HepG2 (cell line): ENCODE data around the gene CENPB. TPM values are rescaled to one million over a fixed set of nuclear protein-coding genes. Genes with fewer than 3 reads are reported as not detected.

ENCODE experiments used
- ARID2 ChIP-seq: sonication (generic); formaldehyde crosslinking; IDR thresholded peaks from 2 replicates; pipeline ENCODE4 v1.8.1; 2022; ENCODE audit warnings: mild to moderate bottlenecking, missing genetic modification reagents, borderline replicate concordance
- CC2D1A ChIP-seq: sonication (generic); formaldehyde crosslinking; IDR thresholded peaks from 2 replicates; pipeline ENCODE4 v1.8.1; 2023; ENCODE audit warnings: mild to moderate bottlenecking, missing genetic modification reagents
- EEA1 ChIP-seq: sonication (generic); formaldehyde crosslinking; IDR thresholded peaks from 2 replicates; pipeline ENCODE4 v1.5.1; 2020; ENCODE audit warnings: mild to moderate bottlenecking, missing genetic modification reagents, borderline replicate concordance
- FOXO4 ChIP-seq: sonication (generic); formaldehyde crosslinking; conservative IDR thresholded peaks from 2 replicates; pipeline ENCODE4 v1.8.1; 2023; ENCODE audit warnings: missing genetic modification reagents
- GTF2F1 ChIP-seq: fragments of 150-350 bp; IDR thresholded peaks from 2 replicates; pipeline ENCODE4 v1.6.1; 2014; ENCODE audit warnings: low read length
- HINFP ChIP-seq: sonication (generic); formaldehyde crosslinking; IDR thresholded peaks from 2 replicates; pipeline ENCODE4 v1.4.0; 2020; ENCODE audit warnings: low read depth, mild to moderate bottlenecking, missing genetic modification reagents
- HOXA9 ChIP-seq: sonication (generic); formaldehyde crosslinking; IDR thresholded peaks from 2 replicates; pipeline ENCODE4 v1.8.1; 2022; ENCODE audit warnings: missing genetic modification reagents, mild to moderate bottlenecking, moderate library complexity, borderline replicate concordance
- KIAA2018 ChIP-seq: sonication (generic); formaldehyde crosslinking; IDR thresholded peaks from 2 replicates; pipeline ENCODE4 v1.5.0; 2020; ENCODE audit warnings: mild to moderate bottlenecking, missing genetic modification reagents, borderline replicate concordance
- MIXL1 ChIP-seq: IDR thresholded peaks from 2 replicates; pipeline ENCODE4 v1.6.1; 2016
- MXD4 ChIP-seq: IDR thresholded peaks from 2 replicates; pipeline ENCODE4 v1.6.1; 2016; ENCODE audit warnings: mild to moderate bottlenecking, missing biosample characterization, missing genetic modification reagents
- SMC3 ChIP-seq: IDR thresholded peaks from 2 replicates; pipeline ENCODE4 v1.6.1; 2011; ENCODE audit warnings: low read length, improper control_type of control experiment
- TCF12 ChIP-seq, 2 experiments: fragments of 450-650 bp in 1 of 2; sonication (generic) in 1 of 2; formaldehyde crosslinking in 1 of 2; IDR thresholded peaks; 2 replicates each; pipeline versions ENCODE4 v1.6.1 to v1.8.0; 2017 to 2022; ENCODE audit warnings: antibody characterized with exemption in 1 of 2, mild to moderate bottlenecking in 1 of 2, missing genetic modification reagents in 1 of 2, moderate library complexity in 1 of 2
- ZNF280B ChIP-seq: sonication (generic); formaldehyde crosslinking; IDR thresholded peaks from 2 replicates; pipeline ENCODE4 v1.5.0; 2020; ENCODE audit warnings: missing genetic modification reagents, mild to moderate bottlenecking, borderline replicate concordance
- ZNF562 ChIP-seq: sonication (generic); formaldehyde crosslinking; IDR thresholded peaks from 2 replicates; pipeline ENCODE4 v1.8.0; 2022; ENCODE audit warnings: missing genetic modification reagents, borderline replicate concordance
- ZNF775 ChIP-seq: sonication (generic); formaldehyde crosslinking; IDR thresholded peaks from 2 replicates; pipeline ENCODE4 v1.4.0; 2020; ENCODE audit warnings: missing genetic modification reagents, mild to moderate bottlenecking, moderate library complexity, borderline replicate concordance
- polyA plus RNA-seq, 8 experiments: library from polyadenylated mRNA; depleted of rRNA in 3 of 8; stranded (reverse) in 7 of 8; unstranded in 1 of 8; fragments of >200 nt; fragmentation: Illumina TruSeq in 4 of 8; extraction: Trizol in 4 of 8; gene quantifications; 2 replicates each; pipeline versions ENCODE4 v1.2.1 to v1.2.3, GENCODE V29; 2011 to 2016; ENCODE audit warnings: low read depth in 4 of 8, missing spikeins in 1 of 8, mixed read lengths in 1 of 8; ENCODE audit not compliant: insufficient read depth in 1 of 8
- total RNA-seq, 5 experiments: library from RNA; depleted of rRNA; stranded (reverse); fragments of >200 nt; fragmentation: Illumina TruSeq; extraction: Trizol; gene quantifications; 2 replicates each; pipeline ENCODE4 v1.2.3, GENCODE V29; 2016; ENCODE audit warnings: low read depth in 1 of 5

CENPB gene
- total and polyA plus RNA-seq, 2 of the 13 experiments (the other 11 are each of a cell fraction or from before 2014, with no cell fraction given), result 10.4 to 54.5 TPM

GRCh38 chr20:3767427-3768341, 18.9 kb downstream of the CENPB start, which contains the start of gene ADISSP (continued):
- no peak; the same call in 1 of the 2 replicates for TF ChIP-seq KIAA2018
- no peak for TF ChIP-seq CC2D1A (CRISPR knock-in tag)
- no peak for TF ChIP-seq HOXA9 (CRISPR knock-in tag)
- TF ChIP-seq ARID2, result peak; percentile 99
- TF ChIP-seq MIXL1 (CRISPR knock-in tag), result peak; percentile 40; the same call in 1 of the 2 replicates
- TF ChIP-seq SMC3, result no peak
- peak; percentile 73; the same call in 1 of the 2 replicates for TF ChIP-seq GTF2F1
- TF ChIP-seq MXD4 (CRISPR knock-in tag), result peak; percentile 97
- no peak for TF ChIP-seq ZNF562 (CRISPR knock-in tag)
- no peak for TF ChIP-seq ZNF775
- peak; percentile 28; the same call in 1 of the 2 replicates for TF ChIP-seq EEA1 (CRISPR knock-in tag)
- no peak for TF ChIP-seq TCF12 (IDR thresholded peaks at IDR 0.05)
- TF ChIP-seq TCF12 (CRISPR knock-in tag; IDR thresholded peaks at IDR 0.05), result peak; percentile 92
- peak; percentile 68; the same call in 1 of the 2 replicates for TF ChIP-seq ZNF280B
- TF ChIP-seq FOXO4, result no peak
- TF ChIP-seq HINFP (CRISPR knock-in tag), result no peak; the same call in 1 of the 2 replicates
